Activated CD8-positive, alpha-beta memory T cell treated with anti-CD3 and anti-CD28 coated beads, Interleukin-2, amount 50 U/mL, for 1 hour (primary cell): ENCODE measurements around the gene ULBP1.
"Not testable (repeated sequence)": the region's sequence is repeated elsewhere in the genome, so short reads cannot be mapped to it uniquely, and the experiment has no call there.

Experiments
- DNase-seq: peaks from one replicate; pipeline ENCODE4 v3.0.0-alpha.2; 2020; ENCODE audit errors: extremely low read depth

Gene ULBP1

DNA sequence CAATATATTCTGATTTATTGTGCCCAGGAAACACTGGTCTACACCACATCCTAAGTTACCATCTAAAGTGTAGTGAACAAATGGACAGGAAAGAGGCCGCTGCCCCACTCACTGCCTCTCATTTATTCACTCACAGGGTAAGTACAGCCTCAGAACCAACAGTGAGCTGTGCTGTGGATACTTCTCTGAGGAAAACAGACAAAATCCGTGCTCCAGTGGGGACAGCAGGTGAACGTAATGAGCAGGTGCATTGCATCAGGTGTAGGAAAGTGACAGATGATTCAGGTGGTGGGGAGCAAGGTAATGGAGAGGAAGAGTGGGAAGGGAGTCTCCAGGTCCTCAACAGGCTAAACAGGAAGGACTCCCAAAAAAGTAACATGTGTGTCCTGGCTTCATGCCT is 30.3 kb upstream of the ULBP1 start:
- no peak for DNase-seq

GRCh38 chr6:149934249-149935156 is 29.2 kb upstream of the ULBP1 start:
- DNase-seq, result no peak

DNA sequence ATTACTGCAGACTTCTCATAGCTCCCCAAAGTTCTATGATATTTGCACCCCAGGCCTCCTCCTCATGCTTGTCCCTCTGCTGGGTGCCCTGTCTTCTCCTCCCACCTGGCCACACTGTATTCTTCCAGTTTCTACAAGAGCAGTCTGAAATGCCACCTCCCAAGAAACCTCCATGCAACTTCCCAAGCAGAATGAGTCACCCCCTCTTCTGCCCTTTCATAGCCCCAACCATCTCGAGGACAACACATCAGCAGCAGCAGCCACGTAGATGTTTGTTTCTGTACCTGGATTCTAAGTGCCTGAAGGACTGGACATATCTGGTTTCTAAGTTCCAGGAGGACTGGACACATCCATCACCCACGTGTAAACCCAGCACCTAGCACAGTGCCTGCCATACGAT is 28.5 kb upstream of the ULBP1 start:
- no peak for DNase-seq

DNA sequence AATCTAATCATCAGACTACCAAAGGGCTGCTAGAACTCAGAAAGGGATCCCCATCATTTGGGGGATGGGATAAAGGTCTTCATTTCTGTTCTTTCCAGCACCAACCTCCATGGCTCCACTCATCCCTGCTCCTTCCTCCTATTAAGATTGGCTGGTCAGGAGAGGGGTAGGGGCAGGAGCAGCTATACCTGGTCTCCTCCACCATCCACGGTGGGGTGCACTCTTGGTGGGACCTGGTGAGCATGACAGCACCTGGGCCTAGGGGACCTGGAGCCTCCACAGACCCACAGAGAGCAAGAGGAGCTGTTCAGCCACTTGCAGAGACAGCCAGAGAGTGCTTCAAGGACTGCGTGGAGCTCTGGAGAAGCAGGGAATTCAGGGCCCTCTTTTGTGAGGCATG is 28.1 kb upstream of the ULBP1 start:
- no peak for DNase-seq

- no peak for DNase-seq
Measured at GRCh38 chr6:149936743-149937142, 27.0 kb upstream of the ULBP1 start.

GRCh38 chr6:149938013-149938570 is 25.7 kb upstream of the ULBP1 start:
- DNase-seq, result not testable (repeated sequence)

- no peak for DNase-seq
Measured at GRCh38 chr6:149938571-149939355, 25.0 kb upstream of the ULBP1 start.

DNA sequence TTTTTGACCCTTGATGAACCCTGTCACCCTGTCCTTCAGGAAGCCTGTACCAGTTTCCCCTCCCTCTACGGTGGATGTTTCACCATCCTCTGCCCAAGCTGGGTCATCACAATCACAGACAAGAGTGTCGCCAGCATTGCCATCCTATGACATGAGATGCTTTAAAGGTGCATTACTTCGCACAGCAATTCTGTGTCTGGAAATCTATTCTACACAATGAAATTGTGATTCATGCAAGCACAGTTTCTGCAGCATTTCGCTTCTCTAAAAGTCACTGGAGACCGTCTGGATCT is 24.4 kb upstream of the ULBP1 start:
- DNase-seq, result no peak

DNA sequence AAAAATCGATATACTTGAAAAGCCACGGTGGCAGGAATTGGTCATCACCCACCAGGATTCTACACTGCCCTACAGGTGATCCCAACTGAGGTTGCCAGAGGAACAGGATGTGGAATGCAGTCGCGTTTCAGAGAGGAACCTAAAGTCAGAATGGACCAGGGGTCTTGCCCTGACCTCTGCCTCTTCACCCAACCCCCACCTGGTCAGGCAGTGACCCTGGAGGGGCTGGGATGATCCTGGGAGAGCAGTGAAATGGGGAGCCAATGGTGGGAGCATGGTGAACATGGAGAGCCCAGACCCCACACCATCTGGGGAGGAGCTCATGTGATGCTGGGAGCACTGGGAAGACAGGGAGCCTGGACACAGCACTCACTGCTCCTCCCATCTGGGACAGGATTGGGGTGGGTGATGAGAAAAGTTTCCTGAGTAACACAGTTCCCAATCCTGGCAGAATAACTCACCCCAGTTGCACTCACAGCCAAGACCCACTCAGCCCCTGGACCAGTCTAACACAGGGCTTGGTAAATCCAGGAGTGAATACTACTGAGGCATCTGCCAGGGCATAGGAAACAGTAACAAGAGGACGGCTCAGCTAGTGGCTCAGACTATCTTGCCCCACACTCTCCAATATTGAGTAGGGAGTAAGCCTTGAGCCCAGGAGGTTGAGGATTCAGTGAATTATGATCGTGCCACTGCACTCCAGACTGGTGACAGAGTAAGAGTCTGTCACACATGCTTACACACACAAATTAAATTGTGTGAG is 23.7 kb upstream of the ULBP1 start:
- DNase-seq, result no peak

- no peak for DNase-seq
Measured at GRCh38 chr6:149940672-149940982, 23.1 kb upstream of the ULBP1 start.

DNA sequence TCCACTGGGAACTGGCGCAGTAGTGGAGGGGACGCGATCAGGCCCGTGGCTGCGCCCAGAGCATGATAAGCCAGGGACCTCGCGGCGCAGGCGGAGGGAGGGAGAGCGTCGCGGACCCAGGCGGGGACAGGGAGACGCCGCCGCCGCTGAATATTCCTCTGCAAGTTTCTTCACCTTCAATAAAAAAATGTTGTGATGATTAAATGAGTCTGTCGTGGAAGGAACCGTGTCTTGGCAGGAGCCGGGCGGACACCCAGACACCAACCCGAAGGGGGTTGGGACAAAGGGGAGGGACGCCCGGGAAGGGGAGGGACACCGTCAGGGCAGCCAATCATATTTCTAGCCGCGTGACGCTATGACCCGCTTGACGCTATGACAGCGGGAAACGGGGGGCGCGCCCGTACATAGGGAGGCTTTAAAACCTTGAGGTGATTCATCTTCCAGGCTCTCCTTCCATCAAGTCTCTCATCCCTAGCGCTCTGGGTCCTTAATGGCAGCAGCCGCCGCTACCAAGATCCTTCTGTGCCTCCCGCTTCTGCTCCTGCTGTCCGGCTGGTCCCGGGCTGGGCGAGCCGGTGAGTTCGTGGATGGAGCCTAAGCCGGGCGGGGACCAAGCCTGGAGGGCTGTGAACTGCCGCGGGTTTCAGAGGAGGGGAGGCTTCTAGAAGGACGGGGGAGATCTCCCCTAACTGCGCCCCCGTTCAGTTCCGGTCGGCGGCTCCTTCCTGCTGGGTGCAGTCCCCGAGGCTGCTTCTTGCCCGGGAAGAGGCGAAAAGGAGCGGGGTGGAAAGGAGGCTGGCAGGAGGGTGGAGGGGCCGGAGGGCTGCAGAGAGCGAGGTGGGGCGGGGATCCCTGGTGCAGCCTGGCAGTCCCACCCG is 21.9 kb upstream of the ULBP1 start, which contains the start of gene ULBP2:
Gene ULBP2 (plus strand): TSS at position 432 of the 878 bp plus-strand sequence. CDS start 59 bp downstream, at position 491.
- peak; percentile 90 for DNase-seq

GRCh38 chr6:149942461-149942829 is 21.3 kb upstream of the ULBP1 start:
- no peak for DNase-seq

- not testable (repeated sequence) for DNase-seq
Measured at GRCh38 chr6:149943321-149943720, 20.4 kb upstream of the ULBP1 start.

- not testable (repeated sequence) for DNase-seq
Measured at GRCh38 chr6:149945276-149945675, 18.5 kb upstream of the ULBP1 start.

DNA sequence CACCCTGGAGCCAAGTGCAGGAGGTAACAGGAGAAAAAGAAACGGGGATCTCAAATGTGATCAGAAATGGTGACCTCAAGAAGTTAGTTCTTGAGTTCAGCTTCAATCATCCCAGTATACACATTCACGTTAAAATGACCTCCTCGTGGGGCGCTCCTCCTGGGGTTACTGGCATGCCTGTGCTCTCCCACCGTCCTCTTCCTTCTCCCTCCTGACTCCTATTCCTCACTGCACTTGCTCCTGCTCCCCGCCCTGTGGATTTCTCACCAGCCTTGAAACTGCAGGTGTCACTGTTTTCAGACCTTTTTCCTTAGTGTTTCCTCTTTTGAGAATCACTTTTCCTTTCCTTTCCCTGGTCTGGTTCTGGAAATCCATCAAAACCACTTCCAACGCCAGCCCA is 17.1 kb upstream of the ULBP1 start:
- not testable (repeated sequence) for DNase-seq

- DNase-seq, result not testable (repeated sequence)
Measured at GRCh38 chr6:149947533-149947932, 16.2 kb upstream of the ULBP1 start.

DNA sequence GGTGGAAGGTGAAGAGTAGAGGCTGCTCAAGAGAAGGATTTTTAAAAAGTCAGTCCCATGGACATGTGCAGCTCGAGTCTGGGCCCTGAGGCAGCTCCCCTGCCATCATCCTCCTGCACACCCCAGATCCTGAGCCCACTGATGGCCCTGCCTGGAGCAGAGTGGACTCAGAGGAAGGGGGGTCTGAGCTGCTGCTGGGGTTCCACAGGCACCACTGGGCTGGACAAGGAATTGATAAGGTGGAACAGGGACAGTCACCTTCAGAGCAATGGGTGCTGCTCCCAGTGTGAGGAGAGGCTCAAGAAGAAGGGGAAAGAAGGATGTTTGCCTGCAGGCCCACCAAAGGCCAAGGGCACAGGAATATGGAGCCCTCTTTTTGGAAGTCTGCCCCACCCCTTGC is 15.7 kb upstream of the ULBP1 start:
- DNase-seq, result no peak

DNA sequence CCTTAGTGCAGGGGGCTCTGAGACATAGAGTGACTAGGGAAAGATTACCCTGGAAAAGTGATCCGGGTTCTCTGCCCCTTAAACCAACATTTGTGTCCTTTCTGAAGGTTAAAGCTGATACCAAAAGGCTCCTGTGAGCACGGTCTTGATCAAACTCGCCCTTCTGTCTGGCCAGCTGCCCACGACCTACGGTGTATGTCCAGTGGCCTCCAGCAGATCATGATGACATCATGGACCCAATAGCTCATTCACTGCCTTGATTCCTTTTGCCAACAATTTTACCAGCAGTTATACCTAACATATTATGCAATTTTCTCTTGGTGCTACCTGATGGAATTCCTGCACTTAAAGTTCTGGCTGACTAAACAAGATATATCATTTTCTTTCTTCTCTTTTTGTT is 15.1 kb upstream of the ULBP1 start:
- DNase-seq, result no peak

DNA sequence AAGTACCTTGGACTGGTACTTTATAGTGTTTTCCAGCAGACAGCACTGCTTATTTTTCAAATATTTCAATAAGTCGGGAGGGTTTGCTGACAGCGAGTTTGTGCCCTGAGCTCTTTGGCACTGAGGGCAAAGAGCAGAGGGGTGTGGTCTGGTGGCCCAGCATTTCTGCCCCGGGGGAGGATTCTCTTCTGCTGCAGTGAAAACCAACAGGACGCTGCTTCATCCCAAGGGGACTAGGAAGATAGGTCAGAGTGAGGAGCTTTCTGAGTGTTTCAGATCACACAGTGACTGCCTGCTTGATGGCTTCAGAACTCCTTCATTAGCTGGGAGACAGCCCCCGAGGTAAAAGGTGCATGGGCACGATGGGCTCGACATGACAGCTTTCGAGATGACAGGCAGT is 13.3 kb upstream of the ULBP1 start:
- no peak for DNase-seq

GRCh38 chr6:149951096-149951495 is 12.6 kb upstream of the ULBP1 start:
- DNase-seq, result no peak

DNA sequence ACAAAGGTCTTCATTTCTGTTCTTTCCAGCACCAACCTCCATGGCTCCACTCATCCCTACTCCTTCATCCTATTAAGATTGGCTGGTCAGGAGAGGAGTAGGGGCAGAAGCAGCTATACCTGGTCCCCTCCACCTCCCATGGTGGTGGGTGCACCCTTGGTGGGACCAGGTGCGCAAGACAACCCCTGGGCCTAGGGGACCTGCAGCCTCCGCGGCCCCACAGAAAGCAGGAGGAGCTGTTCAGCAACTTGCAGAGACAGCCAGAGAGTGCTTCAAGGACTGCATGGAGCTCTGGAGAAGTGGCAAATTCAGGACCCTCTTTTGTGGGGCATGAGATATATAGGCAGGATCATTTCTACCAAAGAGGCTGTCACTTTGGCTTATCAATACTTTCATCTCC is 12.1 kb upstream of the ULBP1 start:
- no peak for DNase-seq
